HEK293 (cell line): ENCODE data around the gene CARD8.

Experiments
- CTCF ChIA-PET: fragments of 350-600 bp; formaldehyde crosslinking; extraction: SDS; loops from one replicate; lab custom pipeline; 2021; ENCODE audit warnings: antibody characterized with exemption; lab: Yijun Ruan, JAX
- POLR2A ChIA-PET: fragments of 300-600 bp; formaldehyde crosslinking; extraction: SDS; loops from one replicate; lab custom pipeline; 2020; ENCODE audit warnings: antibody characterized with exemption, inconsistent platforms; lab: Yijun Ruan, JAX
- H3K27ac ChIP-seq: fragments of 200-500 bp; sonication (Bioruptor generic); 2 replicates; pipeline ENCODE4 v1.5.1; 2014; ENCODE audit warnings: low read depth, low read length, control low read depth, inconsistent platforms; ENCODE audit errors: extremely low read depth
- H3K36me3 ChIP-seq, 2 experiments: fragments of 200-500 bp in 1 of 2; sonication (Bioruptor generic) in 1 of 2; 1 replicate in 1 of 2; 2 replicates in 1 of 2; pipeline ENCODE4 v1.5.1; 2014 to 2017; ENCODE audit warnings: inconsistent platforms in 2 of 2, low read length in 2 of 2; ENCODE audit not compliant: control insufficient read depth in 2 of 2, insufficient read depth in 1 of 2
- H3K4me1 ChIP-seq: fragments of 200-500 bp; sonication (Bioruptor generic); 2 replicates; pipeline ENCODE4 v1.5.1; 2014; ENCODE audit warnings: mild to moderate bottlenecking, low read length, inconsistent platforms; ENCODE audit not compliant: control insufficient read depth, insufficient read depth
- H3K4me3 ChIP-seq: 2 replicates; pipeline ENCODE4 v1.5.1; 2011; ENCODE audit warnings: low read depth, mild to moderate bottlenecking, control low read depth, low read length, moderate library complexity
- H3K9me3 ChIP-seq: fragments of 200-500 bp; sonication (Bioruptor generic); 2 replicates; pipeline ENCODE4 v1.5.1; 2014; ENCODE audit warnings: low read depth, low read length, inconsistent platforms; ENCODE audit not compliant: control insufficient read depth, insufficient read depth
- AEBP2 ChIP-seq: fragments of 450-650 bp; formaldehyde crosslinking; IDR thresholded peaks from 2 replicates; pipeline ENCODE4 v1.5.1; 2016; ENCODE audit warnings: missing biosample characterization, missing genetic modification characterization, borderline replicate concordance
- FEZF1 ChIP-seq: fragments of 450-650 bp; formaldehyde crosslinking; IDR thresholded peaks from 2 replicates; pipeline ENCODE4 v1.5.1; 2016; ENCODE audit warnings: missing biosample characterization, missing genetic modification characterization
- HIC1 ChIP-seq: fragments of 450-650 bp; formaldehyde crosslinking; IDR thresholded peaks from 2 replicates; pipeline ENCODE4 v1.5.1; 2016; ENCODE audit warnings: missing biosample characterization, missing genetic modification characterization
- KLF9 ChIP-seq: fragments of 450-650 bp; formaldehyde crosslinking; IDR thresholded peaks from 2 replicates; pipeline ENCODE4 v1.5.1; 2016; ENCODE audit warnings: missing biosample characterization, missing genetic modification characterization, low read depth
- PBX3 ChIP-seq: sonication (generic); formaldehyde crosslinking; IDR thresholded peaks from 2 replicates; pipeline ENCODE4 v1.8.1; 2022; ENCODE audit warnings: mild to moderate bottlenecking, moderate library complexity, missing genetic modification reagents
- SALL2 ChIP-seq: fragments of 450-650 bp; formaldehyde crosslinking; IDR thresholded peaks from 2 replicates; pipeline ENCODE4 v1.5.0; 2017; ENCODE audit warnings: missing biosample characterization, mild to moderate bottlenecking, missing genetic modification characterization, borderline replicate concordance
- WT1 ChIP-seq: fragments of 450-650 bp; formaldehyde crosslinking; IDR thresholded peaks from 2 replicates; pipeline ENCODE4 v1.5.1; 2016; ENCODE audit warnings: missing biosample characterization, missing genetic modification characterization
- ZBTB20 ChIP-seq: fragments of 450-650 bp; formaldehyde crosslinking; IDR thresholded peaks from 2 replicates; pipeline ENCODE4 v1.5.1; 2016; ENCODE audit warnings: missing biosample characterization, missing genetic modification characterization
- ZBTB44 ChIP-seq: fragments of 450-650 bp; IDR thresholded peaks from 2 replicates; pipeline ENCODE4 v1.5.1; 2018; ENCODE audit warnings: missing biosample characterization, mild to moderate bottlenecking, missing genetic modification characterization
- ZFHX2 ChIP-seq: fragments of 450-650 bp; formaldehyde crosslinking; conservative IDR thresholded peaks from 2 replicates; pipeline ENCODE4 v1.5.1; 2016; ENCODE audit warnings: missing biosample characterization, missing genetic modification characterization
- ZNF112 ChIP-seq: fragments of 450-650 bp; formaldehyde crosslinking; IDR thresholded peaks from 2 replicates; pipeline ENCODE4 v1.5.0; 2017; ENCODE audit warnings: missing biosample characterization, missing genetic modification characterization
- ZNF175 ChIP-seq: fragments of 450-650 bp; formaldehyde crosslinking; IDR thresholded peaks from 2 replicates; pipeline ENCODE4 v1.5.1; 2016; ENCODE audit warnings: missing biosample characterization, missing genetic modification characterization
- ZNF239 ChIP-seq: fragments of 450-650 bp; formaldehyde crosslinking; IDR thresholded peaks from 2 replicates; pipeline ENCODE4 v1.5.1; 2016; ENCODE audit warnings: missing biosample characterization, missing genetic modification characterization
- ZNF423 ChIP-seq: fragments of 450-650 bp; formaldehyde crosslinking; IDR thresholded peaks from 2 replicates; pipeline ENCODE4 v1.5.1; 2016; ENCODE audit warnings: missing biosample characterization, missing genetic modification characterization
- ZNF514 ChIP-seq: fragments of 450-650 bp; formaldehyde crosslinking; IDR thresholded peaks from 2 replicates; pipeline ENCODE4 v1.5.1; 2016; ENCODE audit warnings: missing biosample characterization, missing genetic modification characterization
- ZNF658 ChIP-seq: fragments of 450-650 bp; formaldehyde crosslinking; IDR thresholded peaks from 2 replicates; pipeline ENCODE4; 2016; ENCODE audit warnings: missing biosample characterization, missing genetic modification characterization
- ZNF670 ChIP-seq: fragments of 450-650 bp; formaldehyde crosslinking; IDR thresholded peaks from 2 replicates; pipeline ENCODE4 v1.5.1; 2016; ENCODE audit warnings: missing biosample characterization, missing genetic modification characterization, low read depth
- ZSCAN4 ChIP-seq: fragments of 450-650 bp; formaldehyde crosslinking; IDR thresholded peaks from 2 replicates; pipeline ENCODE4 v1.5.1; 2017; ENCODE audit warnings: missing biosample characterization, missing genetic modification characterization
- ZXDB ChIP-seq: fragments of 450-650 bp; formaldehyde crosslinking; IDR thresholded peaks from 2 replicates; pipeline ENCODE4 v1.5.1; 2016; ENCODE audit warnings: missing biosample characterization, missing genetic modification characterization

CARD8 gene

GRCh38 chr19:48186541-48186991 is 69.1 kb downstream of the CARD8 start:
- no peak overlapping the region for H3K27ac ChIP-seq

GRCh38 chr19:48186015-48186414 is 69.7 kb downstream of the CARD8 start:
- CTCF ChIA-PET: interaction anchor here (0.6 kb wide), 2 partner anchors 74 to 989 kb away, joined by 3 read pairs; no protein-coding TSS in a partner anchor
- no peaks in the 10 kb centered on the region; the same call in 1 of the 2 replicates for H3K9me3 ChIP-seq
- H3K27ac ChIP-seq: no peak overlapping the region
- H3K4me3 ChIP-seq: no peak overlapping the region
- TF ChIP-seq ZNF112: no peak
- no peak for TF ChIP-seq ZNF175
- no peak for TF ChIP-seq KLF9 (tag by site-specific recombination)
- TF ChIP-seq HIC1 (tag by site-specific recombination): no peak
- no peak for TF ChIP-seq SALL2 (tag by site-specific recombination)
- no peak for TF ChIP-seq ZXDB (tag by site-specific recombination)
- no peak for TF ChIP-seq ZNF670 (tag by site-specific recombination)
- no peak for TF ChIP-seq ZNF239 (tag by site-specific recombination)
- TF ChIP-seq AEBP2: no peak
- no peak for TF ChIP-seq ZNF423 (tag by site-specific recombination)
- TF ChIP-seq PBX3 (CRISPR knock-in tag): no peak
- TF ChIP-seq ZNF514 (tag by site-specific recombination): no peak
- no peak for TF ChIP-seq ZSCAN4
- TF ChIP-seq, all 188 proteins: peak for 0
- Histone ChIP-seq H3K36me3 (peaks cover 35 to 38% of the 10 kb centered on the region in 2 experiments; a peak in 2 of 3 replicates), H3K4me1 (no peaks in the 10 kb centered on the region)
- POLR2A ChIA-PET: interaction anchor here (0.7 to 1.9 kb wide), 3 partner anchors 13 to 18 kb away, joined by 4 to 7 read pairs (median 5); no protein-coding TSS in a partner anchor

More at GRCh38 chr19:48186541-48186991, 69.1 kb downstream of the CARD8 start:
- TF ChIP-seq ZBTB44 (tag by site-specific recombination) (no peak), FEZF1 (no peak), ZFHX2 (tag by site-specific recombination) (no peak), WT1 (tag by site-specific recombination) (no peak), ZNF658 (no peak), ZBTB20 (tag by site-specific recombination) (no peak), KLF9 (tag by site-specific recombination) (no peak)
- Histone ChIP-seq H3K36me3 (peaks cover 35% of the 10 kb centered on the region in 2 experiments; a peak in 2 of 3 replicates), H3K4me1 (no peaks in the 10 kb centered on the region), H3K4me3 (no peak overlapping the region), H3K9me3 (no peaks in the 10 kb centered on the region; the same call in 1 of the 2 replicates)
- ChIA-PET CTCF (interaction anchor here (0.6 kb wide), 1 partner anchor 74 kb away, joined by 3 read pairs; no protein-coding TSS in a partner anchor), POLR2A (interaction anchor here (0.6 to 1.4 kb wide), 3 partner anchors 17 to 144 kb away, joined by 4 to 7 read pairs (median 7); no protein-coding TSS in a partner anchor)
